HG03066 (cell line): Measurements from ENCODE around the gene PRR15.
"Not testable (repeated sequence)": the region's sequence is repeated elsewhere in the genome, so short reads cannot be mapped to it uniquely, and the experiment has no call there.

Experiments
- ATAC-seq: cut with Tn5 transposase; IDR thresholded peaks from one replicate; pipeline ENCODE4 v1.9.1; 2021; ENCODE audit warnings: low read depth; ENCODE audit not compliant: unreplicated experiment

Gene PRR15

GRCh38 chr7:29563590-29564495 lies at the start of gene PRR15:
PRR15 (plus strand) TSS chr7:29563835; CDS start chr7:29566330, 2,495 bp downstream.
- no peak for ATAC-seq

GRCh38 chr7:29516491-29516890 lies 47.1 kb upstream of the PRR15 start:
- ATAC-seq = no peak

- no peak for ATAC-seq
Observed at GRCh38 chr7:29518616-29519015, 45.0 kb upstream of the PRR15 start.

GRCh38 chr7:29523728-29524127 lies 39.9 kb upstream of the PRR15 start:
- no peak for ATAC-seq

- ATAC-seq = no peak
Observed at GRCh38 chr7:29527505-29528108, 36.0 kb upstream of the PRR15 start.

- not testable (repeated sequence) for ATAC-seq
Observed at GRCh38 chr7:29528526-29528925, 35.1 kb upstream of the PRR15 start.

- no peak for ATAC-seq
Observed at GRCh38 chr7:29538389-29538788, 25.2 kb upstream of the PRR15 start.

GRCh38 chr7:29539471-29539870 lies 24.2 kb upstream of the PRR15 start:
- ATAC-seq = no peak

GRCh38 chr7:29547421-29547820 lies 16.2 kb upstream of the PRR15 start:
- ATAC-seq = no peak

- ATAC-seq = no peak
Observed at GRCh38 chr7:29548823-29549222, 14.8 kb upstream of the PRR15 start.

- no peak for ATAC-seq
Observed at GRCh38 chr7:29552392-29552791, 11.2 kb upstream of the PRR15 start.

- ATAC-seq = no peak
Observed at GRCh38 chr7:29555061-29555460, 8.6 kb upstream of the PRR15 start.

- ATAC-seq = no peak
Observed at GRCh38 chr7:29556405-29557195, 7.0 kb upstream of the PRR15 start.

- no peak for ATAC-seq
Observed at GRCh38 chr7:29557954-29558353, 5.7 kb upstream of the PRR15 start.

GRCh38 chr7:29561271-29561670 lies 2.4 kb upstream of the PRR15 start:
- no peak for ATAC-seq

- no peak for ATAC-seq
Observed at GRCh38 chr7:29562307-29562706, 1.3 kb upstream of the PRR15 start.

- ATAC-seq = no peak
Observed at GRCh38 chr7:29564496-29565223, 1.0 kb downstream of the PRR15 start.

- no peak for ATAC-seq
Observed at GRCh38 chr7:29565224-29565630, 1.6 kb downstream of the PRR15 start.

- no peak for ATAC-seq
Observed at GRCh38 chr7:29565634-29565981, 2.0 kb downstream of the PRR15 start.

- ATAC-seq = no peak
Observed at GRCh38 chr7:29565982-29566746, 2.5 kb downstream of the PRR15 start.
